Heart left ventricle (tissue), 16 donors: Measurements from ENCODE around the gene DLX3. TPM values are rescaled to one million over a fixed set of nuclear protein-coding genes. Genes with fewer than 3 reads are reported as not detected.

ENCODE experiments used
- ATAC-seq, 4 donors: fragments of 200-7000 bp; cut with Tn5 transposase; one replicate each; pipeline ENCODE4 v1.9.1; 2020 to 2022; ENCODE audit warnings: moderate library complexity in 4 of 4, mild to moderate bottlenecking in 3 of 4, moderate number of reproducible peaks in 1 of 4
- DNase-seq, 5 donors: peaks; one replicate each; pipeline ENCODE4 v3.0.0-alpha.2; 2020
- H3K27ac ChIP-seq, 12 donors: fragments of 200-600 bp; sonication (generic) in 4 of 12; one replicate each; pipeline versions ENCODE4 v1.5.0 to v1.8.0; 2016 to 2022; ENCODE audit warnings: mild to moderate bottlenecking in 2 of 12
- H3K27me3 ChIP-seq, 9 donors: fragments of 200-600 bp; sonication (generic) in 2 of 9; one replicate each; pipeline versions ENCODE4 v1.5.1 to v1.8.0; 2016 to 2022; ENCODE audit warnings: mild to moderate bottlenecking in 3 of 9
- H3K36me3 ChIP-seq, 9 donors: fragments of 200-600 bp; sonication (generic) in 2 of 9; one replicate each; pipeline versions ENCODE4 v1.5.0 to v1.8.0; 2018 to 2022; ENCODE audit warnings: mild to moderate bottlenecking in 2 of 9
- H3K4me1 ChIP-seq, 12 donors: fragments of 200-600 bp; sonication (generic) in 4 of 12; one replicate each; pipeline versions ENCODE4 v1.5.0 to v1.8.0; 2016 to 2022; ENCODE audit warnings: mild to moderate bottlenecking in 3 of 12
- H3K4me3 ChIP-seq, 12 donors: fragments of 200-600 bp; sonication (generic) in 4 of 12; one replicate each; pipeline versions ENCODE4 v1.5.0 to v1.8.0; 2017 to 2022; ENCODE audit warnings: mild to moderate bottlenecking in 9 of 12, moderate library complexity in 4 of 12
- H3K9me3 ChIP-seq, 12 donors: fragments of 200-600 bp; sonication (generic) in 4 of 12; one replicate each; pipeline versions ENCODE4 v1.5.0 to v1.8.0; 2016 to 2022; ENCODE audit warnings: mild to moderate bottlenecking in 1 of 12
- POLR2A ChIP-seq, 2 donors: fragments of 450-650 bp; IDR thresholded peaks; one replicate each; pipeline ENCODE4 v1.6.1; 2017; ENCODE audit warnings: antibody characterized with exemption in 2 of 2, mild to moderate bottlenecking in 2 of 2, moderate library complexity in 2 of 2
- WGBS, 4 donors: extraction: QIAGEN DNeasy Blood & Tissue Kit in 2 of 4; methylation state at CpG; one replicate each; pipeline versions ENCODE4 v1.1.5 to v1.1.7; 2013 to 2018; 5-methylcytosine and 5-hydroxymethylcytosine counted together
- intact Hi-C, 10 donors: fragments of 100-400 bp; cut with DNase I; formaldehyde crosslinking; loops; one replicate each; pipeline versions ENCODE4 v1.11.1 to v1.14.2; 2022
- polyA plus RNA-seq, 2 donors: library from polyadenylated mRNA; stranded (reverse); fragments of 200-250 nt; gene quantifications; one replicate each; pipeline ENCODE4 v1.2.3, GENCODE V29; 2013
- total RNA-seq, 9 donors: library from RNA; depleted of rRNA in 2 of 9; stranded (reverse); fragments of >200 nt in 2 of 9; fragmentation: NEBNext Ultra II Directional in 3 of 9; extraction: Animal tissue kit (Norgen Biotek cat#: 25700) in 3 of 9; gene quantifications; one replicate each; pipeline versions ENCODE4 v1.1.0 to v1.2.4, GENCODE V29; 2016 to 2023
- TF ChIP-seq, protein P1 (sequence below), 12 donors: fragments of 200-600 bp; sonication (generic) in 4 of 12; IDR thresholded peaks; one replicate each; pipeline versions ENCODE4 v1.5.0 to v1.8.0; 2018 to 2022; ENCODE audit warnings: antibody characterized with exemption in 12 of 12, mild to moderate bottlenecking in 5 of 12
- donor health status: ischemic (EF 13 %, LVEDD 7.1; RV severe dilation, severe dysfunction).
- donor health status: healthy with polysubstance abuse.
- donor health status: DM: no; HTN: yes; CAD: no.
- donor health status: DM: no; HTN: no; CAD: no.
- donor health status: ischemic (EF 25% LVEDD 6.9; RV normal size, moderate dysfunction).
- donor health status: ischemic (EF 25% LVEDD 5.7; RV mildly dilated, moderate dysfunction).
- donor health status: healthy.
- donor health status: DM: yes; HTN: yes; CAD: no.
- donor health status: ischemic (EF 35%, LVEDD 5.7; RV mildly dilated, moderate dysfunction).
- donor health status: nonischemic (EF 11% LVEDD 7.7; RV severe dilation, severe dysfunction).
- donor health status: DM: yes; HTN: yes; CAD: no.
- donor health status: PGD.
- donor health status: ischemic (EF 29% LVEDD 5.4; RV normal size, mild dysfunction).
- donor health status: nonischemic (EF 23%, LVEDD 6.1; RV moderate dilation, normal function).

The DLX3 gene
- total and polyA plus RNA-seq, 11 donors: 0.08 to 0.61 (median 0.09) TPM; not detected in 6

DNA sequence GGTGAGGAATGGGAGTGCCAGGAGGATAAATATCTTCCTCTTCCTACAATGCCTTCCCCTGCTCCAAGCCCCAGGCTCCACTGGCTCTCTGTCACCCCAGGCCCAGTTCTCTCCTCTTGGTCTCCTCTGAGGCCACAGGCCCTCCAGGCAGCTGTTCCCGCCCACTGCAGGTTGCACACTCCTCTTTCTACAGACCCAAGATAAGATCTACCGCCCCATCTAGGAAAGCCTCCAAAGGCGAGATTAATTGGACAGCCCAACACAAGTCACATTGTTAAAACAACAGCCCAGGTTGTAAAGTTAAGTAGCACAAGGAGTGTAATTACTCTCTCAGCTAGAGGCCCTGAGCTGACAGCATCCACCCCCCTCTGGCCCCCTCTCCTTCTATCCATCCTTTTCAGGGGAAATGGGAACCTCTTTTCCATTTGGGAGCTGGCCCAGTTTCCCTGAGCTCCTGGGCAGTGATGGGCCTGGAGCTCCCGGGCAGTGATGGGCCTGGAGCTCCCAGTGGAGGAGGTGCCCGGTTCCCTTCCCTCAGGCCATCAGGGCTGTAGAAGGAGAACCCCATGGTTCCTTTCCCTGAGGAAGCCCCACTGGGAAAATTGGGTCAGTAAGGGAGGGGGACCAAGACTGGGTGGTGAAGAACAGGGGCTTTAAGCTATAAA lies 18.7 kb downstream of the DLX3 start:
- TF ChIP-seq, protein P1, sequence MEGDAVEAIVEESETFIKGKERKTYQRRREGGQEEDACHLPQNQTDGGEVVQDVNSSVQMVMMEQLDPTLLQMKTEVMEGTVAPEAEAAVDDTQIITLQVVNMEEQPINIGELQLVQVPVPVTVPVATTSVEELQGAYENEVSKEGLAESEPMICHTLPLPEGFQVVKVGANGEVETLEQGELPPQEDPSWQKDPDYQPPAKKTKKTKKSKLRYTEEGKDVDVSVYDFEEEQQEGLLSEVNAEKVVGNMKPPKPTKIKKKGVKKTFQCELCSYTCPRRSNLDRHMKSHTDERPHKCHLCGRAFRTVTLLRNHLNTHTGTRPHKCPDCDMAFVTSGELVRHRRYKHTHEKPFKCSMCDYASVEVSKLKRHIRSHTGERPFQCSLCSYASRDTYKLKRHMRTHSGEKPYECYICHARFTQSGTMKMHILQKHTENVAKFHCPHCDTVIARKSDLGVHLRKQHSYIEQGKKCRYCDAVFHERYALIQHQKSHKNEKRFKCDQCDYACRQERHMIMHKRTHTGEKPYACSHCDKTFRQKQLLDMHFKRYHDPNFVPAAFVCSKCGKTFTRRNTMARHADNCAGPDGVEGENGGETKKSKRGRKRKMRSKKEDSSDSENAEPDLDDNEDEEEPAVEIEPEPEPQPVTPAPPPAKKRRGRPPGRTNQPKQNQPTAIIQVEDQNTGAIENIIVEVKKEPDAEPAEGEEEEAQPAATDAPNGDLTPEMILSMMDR (IDR thresholded peaks at IDR 0.05): no peak
- TF ChIP-seq POLR2A (IDR thresholded peaks at IDR 0.05): no peak
- no peak for ATAC-seq
- WGBS, 4 donors: 72 to 80% (median 74%) methylated on average over 5 of the region's 5 CpGs
- H3K4me1 ChIP-seq: peaks cover 0 to 18% (median 10%) of the 10 kb centered on the region in 12 donors
- H3K36me3 ChIP-seq: no peaks in the 10 kb centered on the region
- peak in 1 of 5 donors; percentile 7 for DNase-seq
- H3K4me3 ChIP-seq: no peak overlapping the region
- intact Hi-C loops: no loop called here
- no peak overlapping the region for H3K27ac ChIP-seq
- H3K27me3 ChIP-seq: peaks cover 17 to 93% (median 35%) of the 10 kb centered on the region in 9 donors
- no peaks in the 10 kb centered on the region for H3K9me3 ChIP-seq

DNA sequence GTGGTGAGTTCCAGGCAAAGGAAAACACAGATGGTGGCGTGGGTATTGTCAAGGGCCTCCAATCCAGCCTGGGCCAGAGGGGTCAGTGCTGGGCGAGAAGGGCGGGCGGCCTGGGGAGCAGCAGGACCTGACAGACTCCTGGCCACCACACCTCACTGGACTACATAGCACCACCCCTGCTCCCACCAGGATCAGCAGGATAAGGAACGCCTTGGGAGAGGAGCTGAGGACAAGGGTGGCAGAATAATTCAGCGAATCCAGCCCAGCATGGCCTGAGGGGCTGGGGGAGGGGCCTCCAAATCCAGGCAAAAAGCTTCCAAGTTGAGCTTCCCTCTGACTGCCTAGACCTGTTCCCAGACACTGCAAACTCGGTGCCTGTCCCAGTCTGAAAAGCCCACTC lies 19.5 kb downstream of the DLX3 start:
- WGBS, 4 donors: 70 to 76% (median 72%) methylated on average over 5 to 7 of the region's 7 CpGs
- intact Hi-C loops: no loop called here
- TF ChIP-seq, protein P1 (IDR thresholded peaks at IDR 0.05): no peak
- no peak for TF ChIP-seq POLR2A (IDR thresholded peaks at IDR 0.05)
- Histone ChIP-seq H3K36me3 (no peaks in the 10 kb centered on the region), H3K27ac (no peak overlapping the region), H3K27me3 (peaks cover 21 to 93% (median 43%) of the 10 kb centered on the region in 9 donors), H3K9me3 (no peaks in the 10 kb centered on the region), H3K4me3 (no peak overlapping the region), H3K4me1 (peaks cover 0 to 18% (median 11%) of the 10 kb centered on the region in 12 donors)
- no peak for ATAC-seq
- DNase-seq: no peak

DNA sequence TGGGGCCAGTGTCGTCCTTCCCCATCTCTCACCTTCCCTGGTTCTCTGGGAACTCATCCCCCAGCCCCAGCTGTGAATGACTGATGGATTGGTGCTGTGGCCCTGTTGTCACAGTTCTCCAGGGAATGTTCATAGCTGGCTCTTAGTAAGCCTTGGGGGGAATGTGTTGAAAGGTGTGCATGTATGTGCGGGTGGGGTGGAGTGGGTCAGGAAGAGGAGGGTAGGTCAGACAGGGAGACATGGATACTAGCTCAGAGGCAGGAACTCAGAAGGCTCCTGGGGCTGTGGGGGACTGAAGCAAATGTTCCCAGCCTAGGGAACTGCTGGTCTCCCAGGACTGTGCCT lies 21.8 kb downstream of the DLX3 start:
- Histone ChIP-seq H3K36me3 (no peaks in the 10 kb centered on the region), H3K4me1 (peaks cover 2 to 37% (median 21%) of the 10 kb centered on the region in 12 donors), H3K4me3 (no peak overlapping the region), H3K27ac (no peak overlapping the region), H3K27me3 (peaks cover 41 to 97% (median 63%) of the 10 kb centered on the region in 9 donors), H3K9me3 (no peaks in the 10 kb centered on the region)
- intact Hi-C loops: no loop called here
- no peak for ATAC-seq
- TF ChIP-seq, protein P1 (IDR thresholded peaks at IDR 0.05): no peak
- TF ChIP-seq POLR2A (IDR thresholded peaks at IDR 0.05): no peak
- DNase-seq: peak in 1 of 5 donors; percentile 44
- WGBS, 4 donors: 8 to 35% (median 12%) methylated on average over 2 of the region's 2 CpGs

DNA sequence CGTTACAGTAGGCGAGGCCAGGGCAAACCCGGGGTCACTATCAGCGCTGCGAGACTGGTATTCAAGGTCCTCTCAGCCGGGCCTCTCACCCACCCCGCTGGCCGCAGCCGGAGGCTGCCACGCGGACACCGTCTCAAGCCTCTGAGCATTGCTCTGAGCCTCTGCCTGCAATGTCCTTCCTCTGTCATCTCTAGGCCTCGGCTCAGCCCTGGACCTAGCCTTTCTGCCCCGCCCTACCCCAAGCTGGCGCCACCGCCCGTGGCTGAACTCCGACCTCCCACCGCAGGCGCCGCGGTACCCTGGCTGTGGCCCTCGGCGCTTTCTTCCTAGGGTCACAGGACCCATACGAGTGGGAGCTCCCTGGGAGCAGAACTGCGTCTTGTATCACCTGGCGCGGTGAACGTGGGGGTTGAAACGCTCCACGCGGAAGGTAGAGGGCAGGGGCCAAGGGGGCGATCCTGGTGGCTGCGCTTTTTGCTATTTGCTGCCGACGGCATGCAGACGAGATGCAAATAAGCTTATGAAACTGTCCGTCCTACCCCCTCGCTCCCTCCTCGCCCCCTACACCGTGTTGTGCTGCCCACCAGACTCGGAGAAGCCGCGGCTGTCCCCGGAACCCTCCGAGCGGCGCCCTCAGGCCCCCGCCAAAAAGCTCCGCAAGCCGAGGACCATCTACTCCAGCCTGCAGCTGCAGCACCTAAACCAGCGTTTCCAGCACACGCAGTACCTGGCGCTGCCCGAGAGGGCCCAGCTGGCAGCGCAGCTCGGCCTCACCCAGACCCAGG lies 22.3 kb downstream of the DLX3 start:
- WGBS, 4 donors: 4 to 7% (median 5%) methylated on average over 29 to 57 of the region's 57 CpGs
- peaks cover 38 to 97% (median 69%) of the 10 kb centered on the region in 9 donors for H3K27me3 ChIP-seq
- no peaks in the 10 kb centered on the region for H3K36me3 ChIP-seq
- DNase-seq: peak in 1 of 5 donors; percentile 61
- no peak for TF ChIP-seq POLR2A (IDR thresholded peaks at IDR 0.05)
- TF ChIP-seq, protein P1 (IDR thresholded peaks at IDR 0.05): no peak
- H3K9me3 ChIP-seq: no peaks in the 10 kb centered on the region
- no peak overlapping the region for H3K27ac ChIP-seq
- H3K4me1 ChIP-seq: peaks cover 2 to 38% (median 21%) of the 10 kb centered on the region in 12 donors
- peak overlapping the region in 4 of 12 donors; percentile 3 to 21 (median 16) for H3K4me3 ChIP-seq
- intact Hi-C loops: no loop called here
- ATAC-seq: no peak
